HepG2 (cell line): Measurements from ENCODE around the gene SLU7. TPM values are rescaled to one million over a fixed set of nuclear protein-coding genes. Genes with fewer than 3 reads are reported as not detected.

Experiments
- BHLHE40 ChIP-seq: IDR thresholded peaks from 2 replicates; pipeline ENCODE4 v1.6.1; 2011; ENCODE audit warnings: low read length, improper control_type of control experiment
- CCAR2 ChIP-seq: fragments of 200-400 bp; formaldehyde crosslinking; optimal IDR thresholded peaks from 2 replicates; pipeline ENCODE3; 2018; ENCODE audit warnings: low read depth, mild to moderate bottlenecking, low read length, moderate library complexity
- CCDC6 ChIP-seq: sonication (generic); formaldehyde crosslinking; IDR thresholded peaks from 2 replicates; pipeline ENCODE4 v1.8.1; 2022; ENCODE audit warnings: mild to moderate bottlenecking, missing genetic modification reagents, moderate library complexity
- ETV5 ChIP-seq: IDR thresholded peaks from 2 replicates; pipeline ENCODE4 v1.6.1; 2018; ENCODE audit warnings: missing biosample characterization, missing genetic modification reagents, inconsistent platforms, borderline replicate concordance
- FOXA3 ChIP-seq: IDR thresholded peaks from 2 replicates; pipeline ENCODE4 v1.6.1; 2016; ENCODE audit warnings: missing genetic modification reagents, missing compliant biosample characterization
- GPN1 ChIP-seq: sonication (generic); formaldehyde crosslinking; IDR thresholded peaks from 2 replicates; pipeline ENCODE4 v1.5.1; 2020; ENCODE audit warnings: missing genetic modification reagents, borderline replicate concordance
- HNRNPLL ChIP-seq: fragments of 200-400 bp; formaldehyde crosslinking; IDR thresholded peaks from 2 replicates; pipeline ENCODE4 v1.6.1; 2017; ENCODE audit warnings: mild to moderate bottlenecking, low read depth, low read length; ENCODE audit not compliant: poor library complexity, severe bottlenecking
- KLF11 ChIP-seq: IDR thresholded peaks from 2 replicates; pipeline ENCODE4 v1.6.1; 2016; ENCODE audit warnings: missing compliant biosample characterization
- SMC3 ChIP-seq: IDR thresholded peaks from 2 replicates; pipeline ENCODE4 v1.6.1; 2011; ENCODE audit warnings: low read length, improper control_type of control experiment
- TBX2 ChIP-seq: sonication (generic); formaldehyde crosslinking; IDR thresholded peaks from 2 replicates; pipeline ENCODE4 v1.5.0; 2020; ENCODE audit warnings: missing genetic modification reagents, mild to moderate bottlenecking, borderline replicate concordance
- ZBTB1 ChIP-seq: sonication (generic); formaldehyde crosslinking; IDR thresholded peaks from 2 replicates; pipeline ENCODE4 v1.4.0; 2020; ENCODE audit warnings: missing genetic modification reagents, borderline replicate concordance
- ZNF256 ChIP-seq: sonication (generic); formaldehyde crosslinking; conservative IDR thresholded peaks from 2 replicates; pipeline ENCODE4 v1.4.0; 2020; ENCODE audit warnings: missing genetic modification reagents
- ZNF430 ChIP-seq: sonication (generic); formaldehyde crosslinking; IDR thresholded peaks from 2 replicates; pipeline ENCODE4 v1.9.0; 2021; ENCODE audit warnings: mild to moderate bottlenecking, missing genetic modification reagents
- ZNF564 ChIP-seq: sonication (generic); formaldehyde crosslinking; IDR thresholded peaks from 2 replicates; pipeline ENCODE4 v1.8.1; 2023; ENCODE audit warnings: mild to moderate bottlenecking, missing genetic modification reagents
- ZNF713 ChIP-seq: sonication (generic); formaldehyde crosslinking; IDR thresholded peaks from 2 replicates; pipeline ENCODE4 v1.4.0; 2020; ENCODE audit warnings: mild to moderate bottlenecking, missing genetic modification reagents
- ZNF781 ChIP-seq: sonication (generic); formaldehyde crosslinking; IDR thresholded peaks from 2 replicates; pipeline ENCODE4 v1.5.1; 2020; ENCODE audit warnings: borderline replicate concordance, mild to moderate bottlenecking, missing genetic modification reagents; ENCODE audit errors: not compliant biosample characterization
- polyA plus RNA-seq, 8 experiments: library from polyadenylated mRNA; depleted of rRNA in 3 of 8; stranded (reverse) in 7 of 8; unstranded in 1 of 8; fragments of >200 nt; fragmentation: Illumina TruSeq in 4 of 8; extraction: Trizol in 4 of 8; gene quantifications; 2 replicates each; pipeline versions ENCODE4 v1.2.1 to v1.2.3, GENCODE V29; 2011 to 2016; ENCODE audit warnings: low read depth in 4 of 8, missing spikeins in 1 of 8, mixed read lengths in 1 of 8; ENCODE audit not compliant: insufficient read depth in 1 of 8
- total RNA-seq, 5 experiments: library from RNA; depleted of rRNA; stranded (reverse); fragments of >200 nt; fragmentation: Illumina TruSeq; extraction: Trizol; gene quantifications; 2 replicates each; pipeline ENCODE4 v1.2.3, GENCODE V29; 2016; ENCODE audit warnings: low read depth in 1 of 5
- TF ChIP-seq, protein P1 (sequence below): sonication (generic); formaldehyde crosslinking; IDR thresholded peaks from 2 replicates; pipeline ENCODE4 v1.4.0; 2020; ENCODE audit warnings: missing genetic modification reagents, borderline replicate concordance
- TF ChIP-seq, protein P2 (sequence below): sonication (generic); formaldehyde crosslinking; IDR thresholded peaks from 2 replicates; pipeline ENCODE4 v1.8.0; 2022; ENCODE audit warnings: mild to moderate bottlenecking, missing genetic modification reagents, moderate library complexity
- TF ChIP-seq, protein P3 (sequence below): sonication (generic); formaldehyde crosslinking; IDR thresholded peaks from 2 replicates; pipeline ENCODE4 v1.4.0; 2020; ENCODE audit warnings: missing genetic modification reagents, borderline replicate concordance
- TF ChIP-seq, protein P4 (sequence below): sonication (generic); formaldehyde crosslinking; IDR thresholded peaks from 2 replicates; pipeline ENCODE4 v1.4.0; 2020; ENCODE audit warnings: missing genetic modification reagents

SLU7 gene
- total and polyA plus RNA-seq, 2 of the 13 experiments (the other 11 are each of a cell fraction or from before 2014, with no cell fraction given), result 24.0 to 39.2 TPM

DNA sequence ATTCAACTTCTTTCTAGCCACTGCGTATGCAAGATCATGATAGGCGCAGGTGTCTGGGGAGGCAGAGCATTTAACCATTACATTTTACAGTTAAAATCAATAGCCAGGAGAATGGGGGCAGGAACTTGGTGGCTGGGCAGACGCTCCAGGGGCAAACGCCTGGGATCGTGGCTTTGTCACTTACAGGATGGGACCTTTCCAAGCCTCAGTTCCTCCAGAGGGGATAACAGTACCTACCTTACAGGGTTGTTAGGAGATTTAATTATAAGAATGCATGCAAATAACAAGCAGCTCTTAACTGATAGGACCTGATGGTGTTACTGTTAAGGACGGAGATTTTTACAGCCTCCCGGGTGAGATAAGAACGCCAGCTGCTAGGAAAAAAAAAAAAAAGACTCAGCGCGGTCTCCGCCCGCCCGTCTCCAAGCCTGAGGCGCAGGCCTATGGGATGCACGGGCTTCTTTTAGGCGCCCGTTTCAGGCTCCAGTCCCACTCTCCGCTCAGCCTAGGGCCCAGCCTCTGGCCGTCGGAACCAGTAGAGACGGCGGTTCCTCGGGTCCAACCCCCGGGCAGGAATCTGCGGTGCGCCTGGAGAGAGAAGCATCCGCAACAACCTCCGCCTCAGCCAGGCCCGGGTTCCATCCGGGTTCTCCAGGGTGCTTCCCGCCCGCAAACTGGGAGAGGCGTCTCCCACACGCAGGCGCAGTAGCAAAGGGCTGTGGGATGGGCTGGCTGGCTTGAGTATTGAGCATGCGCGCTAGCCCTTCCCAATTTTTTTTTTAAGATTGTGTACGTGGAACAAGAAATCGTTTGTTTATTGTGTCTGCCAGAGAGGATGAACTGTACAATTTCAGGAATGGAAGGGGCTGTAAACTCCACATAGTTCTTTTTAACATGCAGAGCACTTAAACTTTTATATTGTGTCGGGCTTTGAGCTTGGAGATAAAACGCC lies 19.2 kb downstream of the SLU7 start, which contains the start of gene FAM200C (continued):
- TF ChIP-seq ZNF713 (CRISPR knock-in tag) (no peak), CCDC6 (CRISPR knock-in tag) (peak; percentile 54; the same call in 1 of the 2 replicates), ZNF564 (CRISPR knock-in tag) (0 out of 2 replicates have a peak, but pooled peaks have one; percentile 34), KLF11 (CRISPR knock-in tag) (no peak; the same call in 1 of the 2 replicates), ZNF430 (CRISPR knock-in tag) (no peak), ETV5 (CRISPR knock-in tag) (peak; percentile 19; the same call in 1 of the 2 replicates), CCAR2 (no peak), TBX2 (CRISPR knock-in tag) (peak; percentile 60; the same call in 1 of the 2 replicates), FOXA3 (peak; percentile 11; the same call in 1 of the 2 replicates), ZNF781 (CRISPR knock-in tag) (no peak), SMC3 (no peak), ZNF256 (CRISPR knock-in tag) (no peak), GPN1 (CRISPR knock-in tag) (no peak), BHLHE40 (no peak), ZBTB1 (no peak), HNRNPLL (peak; percentile 62)
- TF ChIP-seq, protein P1, sequence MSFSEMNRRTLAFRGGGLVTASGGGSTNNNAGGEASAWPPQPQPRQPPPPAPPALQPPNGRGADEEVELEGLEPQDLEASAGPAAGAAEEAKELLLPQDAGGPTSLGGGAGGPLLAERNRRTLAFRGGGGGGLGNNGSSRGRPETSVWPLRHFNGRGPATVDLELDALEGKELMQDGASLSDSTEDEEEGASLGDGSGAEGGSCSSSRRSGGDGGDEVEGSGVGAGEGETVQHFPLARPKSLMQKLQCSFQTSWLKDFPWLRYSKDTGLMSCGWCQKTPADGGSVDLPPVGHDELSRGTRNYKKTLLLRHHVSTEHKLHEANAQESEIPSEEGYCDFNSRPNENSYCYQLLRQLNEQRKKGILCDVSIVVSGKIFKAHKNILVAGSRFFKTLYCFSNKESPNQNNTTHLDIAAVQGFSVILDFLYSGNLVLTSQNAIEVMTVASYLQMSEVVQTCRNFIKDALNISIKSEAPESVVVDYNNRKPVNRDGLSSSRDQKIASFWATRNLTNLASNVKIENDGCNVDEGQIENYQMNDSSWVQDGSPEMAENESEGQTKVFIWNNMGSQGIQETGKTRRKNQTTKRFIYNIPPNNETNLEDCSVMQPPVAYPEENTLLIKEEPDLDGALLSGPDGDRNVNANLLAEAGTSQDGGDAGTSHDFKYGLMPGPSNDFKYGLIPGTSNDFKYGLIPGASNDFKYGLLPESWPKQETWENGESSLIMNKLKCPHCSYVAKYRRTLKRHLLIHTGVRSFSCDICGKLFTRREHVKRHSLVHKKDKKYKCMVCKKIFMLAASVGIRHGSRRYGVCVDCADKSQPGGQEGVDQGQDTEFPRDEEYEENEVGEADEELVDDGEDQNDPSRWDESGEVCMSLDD, result no peak
- TF ChIP-seq, protein P2, sequence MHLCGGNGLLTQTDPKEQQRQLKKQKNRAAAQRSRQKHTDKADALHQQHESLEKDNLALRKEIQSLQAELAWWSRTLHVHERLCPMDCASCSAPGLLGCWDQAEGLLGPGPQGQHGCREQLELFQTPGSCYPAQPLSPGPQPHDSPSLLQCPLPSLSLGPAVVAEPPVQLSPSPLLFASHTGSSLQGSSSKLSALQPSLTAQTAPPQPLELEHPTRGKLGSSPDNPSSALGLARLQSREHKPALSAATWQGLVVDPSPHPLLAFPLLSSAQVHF (CRISPR knock-in tag), result no peak
- TF ChIP-seq, protein P3, sequence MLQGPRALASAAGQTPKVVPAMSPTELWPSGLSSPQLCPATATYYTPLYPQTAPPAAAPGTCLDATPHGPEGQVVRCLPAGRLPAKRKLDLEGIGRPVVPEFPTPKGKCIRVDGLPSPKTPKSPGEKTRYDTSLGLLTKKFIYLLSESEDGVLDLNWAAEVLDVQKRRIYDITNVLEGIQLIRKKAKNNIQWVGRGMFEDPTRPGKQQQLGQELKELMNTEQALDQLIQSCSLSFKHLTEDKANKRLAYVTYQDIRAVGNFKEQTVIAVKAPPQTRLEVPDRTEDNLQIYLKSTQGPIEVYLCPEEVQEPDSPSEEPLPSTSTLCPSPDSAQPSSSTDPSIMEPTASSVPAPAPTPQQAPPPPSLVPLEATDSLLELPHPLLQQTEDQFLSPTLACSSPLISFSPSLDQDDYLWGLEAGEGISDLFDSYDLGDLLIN, result no peak
- TF ChIP-seq, protein P4, sequence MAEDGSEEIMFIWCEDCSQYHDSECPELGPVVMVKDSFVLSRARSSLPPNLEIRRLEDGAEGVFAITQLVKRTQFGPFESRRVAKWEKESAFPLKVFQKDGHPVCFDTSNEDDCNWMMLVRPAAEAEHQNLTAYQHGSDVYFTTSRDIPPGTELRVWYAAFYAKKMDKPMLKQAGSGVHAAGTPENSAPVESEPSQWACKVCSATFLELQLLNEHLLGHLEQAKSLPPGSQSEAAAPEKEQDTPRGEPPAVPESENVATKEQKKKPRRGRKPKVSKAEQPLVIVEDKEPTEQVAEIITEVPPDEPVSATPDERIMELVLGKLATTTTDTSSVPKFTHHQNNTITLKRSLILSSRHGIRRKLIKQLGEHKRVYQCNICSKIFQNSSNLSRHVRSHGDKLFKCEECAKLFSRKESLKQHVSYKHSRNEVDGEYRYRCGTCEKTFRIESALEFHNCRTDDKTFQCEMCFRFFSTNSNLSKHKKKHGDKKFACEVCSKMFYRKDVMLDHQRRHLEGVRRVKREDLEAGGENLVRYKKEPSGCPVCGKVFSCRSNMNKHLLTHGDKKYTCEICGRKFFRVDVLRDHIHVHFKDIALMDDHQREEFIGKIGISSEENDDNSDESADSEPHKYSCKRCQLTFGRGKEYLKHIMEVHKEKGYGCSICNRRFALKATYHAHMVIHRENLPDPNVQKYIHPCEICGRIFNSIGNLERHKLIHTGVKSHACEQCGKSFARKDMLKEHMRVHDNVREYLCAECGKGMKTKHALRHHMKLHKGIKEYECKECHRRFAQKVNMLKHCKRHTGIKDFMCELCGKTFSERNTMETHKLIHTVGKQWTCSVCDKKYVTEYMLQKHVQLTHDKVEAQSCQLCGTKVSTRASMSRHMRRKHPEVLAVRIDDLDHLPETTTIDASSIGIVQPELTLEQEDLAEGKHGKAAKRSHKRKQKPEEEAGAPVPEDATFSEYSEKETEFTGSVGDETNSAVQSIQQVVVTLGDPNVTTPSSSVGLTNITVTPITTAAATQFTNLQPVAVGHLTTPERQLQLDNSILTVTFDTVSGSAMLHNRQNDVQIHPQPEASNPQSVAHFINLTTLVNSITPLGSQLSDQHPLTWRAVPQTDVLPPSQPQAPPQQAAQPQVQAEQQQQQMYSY (CRISPR knock-in tag), result no peak
